Colon (tissue), 2 donors: ENCODE measurements around the gene KRTAP5-10.
"Not testable (repeated sequence)": the region's sequence is repeated elsewhere in the genome, so short reads cannot be mapped to it uniquely, and the experiment has no call there.

Source experiments
- FAIRE-seq: peaks from 2 replicates; lab custom pipeline; 2012; peaks lifted over from hg19 to GRCh38; lab: Jason Lieb, UNC
- donor health status: control.
- donor health status: control.

Gene KRTAP5-10

GRCh38 chr11:71611218-71611910 lies 46.0 kb downstream of the KRTAP5-10 start:
- not testable (repeated sequence) for FAIRE-seq

- FAIRE-seq: not testable (repeated sequence)
Measured at GRCh38 chr11:71613931-71614330, 48.6 kb downstream of the KRTAP5-10 start.

GRCh38 chr11:71614366-71614917 lies 49.1 kb downstream of the KRTAP5-10 start:
- not testable (repeated sequence) for FAIRE-seq

GRCh38 chr11:71615003-71615402 lies 49.6 kb downstream of the KRTAP5-10 start:
- FAIRE-seq: not testable (repeated sequence)
